NCI-H345 treated with DMSO at 0.1 percent for 48 hours (cell line): ENCODE measurements around the gene INHA.

ENCODE experiments used
- DNase-seq: peaks from one replicate; lab custom pipeline; 2025; ENCODE audit not compliant: unreplicated experiment; lab: John Stamatoyannopoulos, UW

The INHA gene

GRCh38 chr2:219540784-219541504 is 31.2 kb upstream of the INHA start:
- DNase-seq, result no peak

- DNase-seq, result peak; percentile 76
These were observed 30.4 kb upstream of the INHA start for GRCh38 chr2:219541611-219542180.

GRCh38 chr2:219542931-219543595 is 29.0 kb upstream of the INHA start:
- no peak for DNase-seq

GRCh38 chr2:219543596-219544358 is 28.3 kb upstream of the INHA start, which contains the start of the genes CHPF and TMEM198:
TSS of gene CHPF (minus strand) at chr2:219543809. CDS start at chr2:219543538, 271 bp downstream.
TSS of gene TMEM198 (plus strand) at chr2:219544028. CDS start at chr2:219544728, 700 bp downstream.
- DNase-seq, result peak; percentile 94

GRCh38 chr2:219544567-219544966 is 27.5 kb upstream of the INHA start:
- DNase-seq, result no peak

- DNase-seq, result no peak
These were observed 26.7 kb upstream of the INHA start for GRCh38 chr2:219545295-219545942.

- DNase-seq, result no peak
These were observed 26.2 kb upstream of the INHA start for GRCh38 chr2:219545943-219546352.

GRCh38 chr2:219547621-219548020 is 24.5 kb upstream of the INHA start:
- DNase-seq, result no peak

- DNase-seq, result no peak
These were observed 23.1 kb upstream of the INHA start for GRCh38 chr2:219548990-219549389.

- DNase-seq, result no peak
These were observed 22.5 kb upstream of the INHA start for GRCh38 chr2:219549619-219550018.

- DNase-seq, result peak; percentile 44
These were observed 20.4 kb upstream of the INHA start for GRCh38 chr2:219551441-219552381.

- peak; percentile 80 for DNase-seq
These were observed 19.5 kb upstream of the INHA start for GRCh38 chr2:219552382-219553167.

- no peak for DNase-seq
These were observed 19.0 kb upstream of the INHA start for GRCh38 chr2:219553168-219553417.

- DNase-seq, result no peak
These were observed 18.6 kb upstream of the INHA start for GRCh38 chr2:219553463-219553963.

- DNase-seq, result no peak
These were observed 17.8 kb upstream of the INHA start for GRCh38 chr2:219554350-219554749.

- no peak for DNase-seq
These were observed 16.2 kb upstream of the INHA start for GRCh38 chr2:219555956-219556355.

GRCh38 chr2:219556413-219556812 is 15.7 kb upstream of the INHA start:
- DNase-seq, result no peak

GRCh38 chr2:219557320-219557719 is 14.8 kb upstream of the INHA start:
- no peak for DNase-seq
